Endothelial cell of umbilical vein (primary cell): ENCODE measurements around the gene USP37. TPM values are rescaled to one million over a fixed set of nuclear protein-coding genes. Genes with fewer than 3 reads are reported as not detected.

Source experiments
- BruUV-seq: library from RNA; stranded (reverse); fragments of 400-500 nt; replicated peaks from 2 replicates; lab custom pipeline; 2021; lab: Mats Ljungman, UMichigan
- CTCF ChIA-PET: fragments of 300-600, 350-600 bp; sonication (Branson Sonifier 250); formaldehyde crosslinking; loops from one replicate; lab custom pipeline; 2021; ENCODE audit warnings: antibody characterized with exemption, inconsistent platforms; lab: Charles Lee
- POLR2A ChIA-PET: fragments of 300-600, 350-600 bp; sonication (Branson Sonifier 250); formaldehyde crosslinking; loops from one replicate; lab custom pipeline; 2021; ENCODE audit warnings: antibody characterized with exemption, inconsistent platforms; lab: Charles Lee
- DNase-seq: peaks from one replicate; pipeline ENCODE4 v3.0.0-alpha.2; 2011; ENCODE audit warnings: low read depth, low spot score
- FAIRE-seq: peaks from 2 replicates; lab custom pipeline; 2011; peaks lifted over from hg19 to GRCh38; lab: Jason Lieb, UNC
- H2AFZ ChIP-seq: 2 replicates; pipeline ENCODE4 v1.6.0; 2012; ENCODE audit warnings: low read depth, low read length, control low read depth, inconsistent platforms
- H3K27ac ChIP-seq: 2 replicates; pipeline ENCODE4 v1.5.1; 2011; ENCODE audit warnings: low read depth, mild to moderate bottlenecking, control low read depth, low read length, moderate library complexity; ENCODE audit not compliant: insufficient read depth
- H3K27me3 ChIP-seq, 2 experiments: 2 replicates each; pipeline versions ENCODE4 v1.6.0 to v1.6.1; 2011; ENCODE audit warnings: low read length in 2 of 2, mixed read lengths in 1 of 2; ENCODE audit not compliant: control insufficient read depth in 2 of 2, insufficient read depth in 2 of 2
- H3K36me3 ChIP-seq, 2 experiments: 2 replicates in 1 of 2; 3 replicates in 1 of 2; pipeline ENCODE4 v1.5.1; 2011; ENCODE audit warnings: low read length in 2 of 2, mild to moderate bottlenecking in 1 of 2, moderate library complexity in 1 of 2; ENCODE audit not compliant: control insufficient read depth in 2 of 2, insufficient read depth in 2 of 2; ENCODE audit errors: extremely low read depth in 1 of 2
- H3K4me1 ChIP-seq: 3 replicates; pipeline ENCODE4 v1.5.1; 2011; ENCODE audit warnings: mild to moderate bottlenecking, low read length; ENCODE audit not compliant: control insufficient read depth, insufficient read depth; ENCODE audit errors: extremely low read depth
- H3K4me2 ChIP-seq: 2 replicates; pipeline ENCODE4 v1.6.1; 2011; ENCODE audit warnings: low read length, control low read depth, mixed read lengths; ENCODE audit not compliant: insufficient read depth
- H3K4me3 ChIP-seq, 3 experiments: fragments of 200-600 bp in 1 of 3; sonication (generic), shearing (Covaris generic) in 1 of 3; replicated peaks in 1 of 3; 2 replicates each; pipeline ENCODE4 v1.5.1; 2011 to 2016; ENCODE audit warnings: control low read depth in 3 of 3, low read length in 3 of 3, mild to moderate bottlenecking in 2 of 3, inconsistent platforms in 1 of 3, low read depth in 1 of 3, moderate library complexity in 1 of 3; ENCODE audit not compliant: insufficient read depth in 1 of 3
- H3K79me2 ChIP-seq: 2 replicates; pipeline ENCODE4 v1.6.0; 2012; ENCODE audit warnings: low read length, inconsistent platforms; ENCODE audit not compliant: control insufficient read depth, insufficient read depth
- H3K9ac ChIP-seq: replicated peaks from 2 replicates; pipeline ENCODE3; 2011; ENCODE audit warnings: low read length, control low read depth; ENCODE audit not compliant: insufficient read depth; ENCODE audit errors: extremely low read depth
- H3K9me1 ChIP-seq: replicated peaks from 3 replicates; pipeline ENCODE4 v1.6.0; 2011; ENCODE audit warnings: mild to moderate bottlenecking, low read length; ENCODE audit not compliant: control insufficient read depth, insufficient read depth; ENCODE audit errors: extremely low read depth
- H3K9me3 ChIP-seq: replicated peaks from 2 replicates; pipeline ENCODE4 v1.5.1; 2012; ENCODE audit warnings: low read length, inconsistent platforms; ENCODE audit not compliant: control insufficient read depth, insufficient read depth
- H4K20me1 ChIP-seq: replicated peaks from 2 replicates; pipeline ENCODE3; 2011; ENCODE audit warnings: mild to moderate bottlenecking, low read length; ENCODE audit not compliant: control insufficient read depth, insufficient read depth; ENCODE audit errors: extremely low read depth
- CTCF ChIP-seq, 2 donors: IDR thresholded peaks; 1 replicate in 1 of 2; 2 replicates in 1 of 2; pipeline ENCODE4 v1.5.1; 2011; ENCODE audit warnings: low read length in 2 of 2, mild to moderate bottlenecking in 2 of 2, moderate library complexity in 2 of 2, control low read depth in 1 of 2, inconsistent platforms in 1 of 2, low read depth in 1 of 2; ENCODE audit not compliant: insufficient read depth in 1 of 2; ENCODE audit errors: extremely low read depth in 1 of 2
- EZH2 ChIP-seq: IDR thresholded peaks from 2 replicates; pipeline ENCODE4 v1.6.1; 2012; ENCODE audit warnings: borderline replicate concordance, low read depth, mild to moderate bottlenecking, moderate library complexity, low read length, inconsistent platforms; ENCODE audit not compliant: severe bottlenecking
- FOS ChIP-seq: IDR thresholded peaks from 2 replicates; pipeline ENCODE4 v1.6.1; 2011; ENCODE audit warnings: mild to moderate bottlenecking, low read length, moderate library complexity, borderline replicate concordance; ENCODE audit not compliant: insufficient read depth
- GATA2 ChIP-seq: IDR thresholded peaks from 2 replicates; pipeline ENCODE4 v1.7.0; 2011; ENCODE audit warnings: low read depth, mild to moderate bottlenecking, moderate library complexity, mixed read lengths, low read length; ENCODE audit not compliant: insufficient read length, insufficient read depth
- JUN ChIP-seq: IDR thresholded peaks from 2 replicates; pipeline ENCODE4 v1.6.1; 2011; ENCODE audit warnings: borderline replicate concordance, low read depth; ENCODE audit not compliant: insufficient read length, insufficient read depth
- MYC ChIP-seq: IDR thresholded peaks from one replicate; pipeline ENCODE4 v1.6.1; 2011; ENCODE audit warnings: mild to moderate bottlenecking, low read depth, low read length
- POLR2A ChIP-seq: IDR thresholded peaks from 2 replicates; pipeline ENCODE4 v1.6.1; 2012; ENCODE audit warnings: low read depth, mild to moderate bottlenecking, control low read depth, low read length
- POLR2AphosphoS5 ChIP-seq: IDR thresholded peaks from 2 replicates; pipeline ENCODE4 v1.6.1; 2012; ENCODE audit warnings: low read depth, mild to moderate bottlenecking, control low read depth, low read length, moderate library complexity; ENCODE audit not compliant: insufficient read depth
- dilution Hi-C: fragments of 300-500 bp; cut with MboI; formaldehyde crosslinking; loops from one replicate; pipeline ENCODE4 v1.15.0; 2019; ENCODE audit warnings: low sequenced_read_pairs; ENCODE audit not compliant: extremely low pct_ligation_motif_present
- intact Hi-C: fragments of 100-400 bp; cut with micrococcal nuclease; formaldehyde crosslinking; loops from one replicate; pipeline ENCODE4 v1.10.0; 2022
- polyA plus RNA-seq, 4 experiments: library from polyadenylated mRNA; depleted of rRNA in 3 of 4; stranded (reverse) in 3 of 4; unstranded in 1 of 4; fragments of >200 nt; gene quantifications; 2 replicates each; pipeline versions ENCODE4 v1.2.1 to v1.2.3, GENCODE V29; 2011 to 2012; ENCODE audit warnings: missing spikeins in 1 of 4
- total RNA-seq: library from RNA; stranded (reverse); gene quantifications from 2 replicates; pipeline ENCODE4 v1.2.3, GENCODE V29; 2021
- TF ChIP-seq, protein P1 (sequence below): IDR thresholded peaks from 2 replicates; pipeline ENCODE4 v1.6.1; 2011; ENCODE audit not compliant: insufficient read depth, insufficient read length

USP37 gene
- total and polyA plus RNA-seq, 2 donors (not counting 3 experiments of a cell fraction or from before 2014, with no cell fraction given): 1.9 to 14.4 TPM

GRCh38 chr2:218518876-218519275 is 49.3 kb downstream of the USP37 start:
- Histone ChIP-seq H3K79me2 (no peaks in the 10 kb centered on the region), H3K9me1 (no peaks in the 10 kb centered on the region), H3K27ac (no peak overlapping the region), H3K9me3 (no peaks in the 10 kb centered on the region), H3K4me1 (no peaks in the 10 kb centered on the region), H3K27me3 (no peaks in the 10 kb centered on the region), H3K36me3 (no peaks in the 10 kb centered on the region), H2AFZ (no peak overlapping the region), H3K4me3 (no peak overlapping the region), H4K20me1 (no peaks in the 10 kb centered on the region), H3K4me2 (no peak overlapping the region), H3K9ac (no peak overlapping the region)
- dilution Hi-C loops: no loop called here
- ChIA-PET POLR2A (no interaction called here), CTCF (no interaction called here)
- TF ChIP-seq POLR2A (no peak), EZH2 (no peak), JUN (no peak), MYC (no peak), CTCF (IDR thresholded peaks at IDR 0.05; ENCODE audit: extremely low read depth in 1 of 2, insufficient read depth in 1 of 2, low read depth in 1 of 2, low read length in 2 of 2) (no peak), POLR2AphosphoS5 (no peak), FOS (no peak), GATA2 (no peak)
- TF ChIP-seq, protein P1, sequence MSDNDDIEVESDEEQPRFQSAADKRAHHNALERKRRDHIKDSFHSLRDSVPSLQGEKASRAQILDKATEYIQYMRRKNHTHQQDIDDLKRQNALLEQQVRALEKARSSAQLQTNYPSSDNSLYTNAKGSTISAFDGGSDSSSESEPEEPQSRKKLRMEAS: no peak
- FAIRE-seq (no peak), DNase-seq (no peak)
- no TSS peak for BruUV-seq
- intact Hi-C loops: no loop called here
